Thoracic aorta (tissue), 2 donors: ENCODE results near the gene CHST11. TPM values are rescaled to one million over a fixed set of nuclear protein-coding genes. Genes with fewer than 3 reads are reported as not detected.

ENCODE experiments used
- ATAC-seq: fragments of 150-250 bp; one replicate; pipeline ENCODE4 v1.8.0; 2017; ENCODE audit warnings: low read depth; ENCODE audit not compliant: insufficient number of reproducible peaks, low FRiP score
- DNase-seq: peaks from one replicate; pipeline ENCODE4 v3.0.0-alpha.2; 2020; ENCODE audit warnings: low spot score
- H3K27ac ChIP-seq, 2 donors: fragments of 200-600 bp; sonication (generic); 1 replicate in 1 of 2; 2 replicates in 1 of 2; pipeline ENCODE4 v1.5.1; 2016; ENCODE audit warnings: mild to moderate bottlenecking in 2 of 2, moderate library complexity in 2 of 2
- H3K27me3 ChIP-seq: fragments of 200-600 bp; sonication (generic); replicated peaks from 2 replicates; pipeline ENCODE4 v1.6.0; 2016; ENCODE audit warnings: mild to moderate bottlenecking; ENCODE audit not compliant: insufficient read depth
- H3K36me3 ChIP-seq: fragments of 200-600 bp; sonication (generic); one replicate; pipeline ENCODE4 v1.5.1; 2016
- H3K4me1 ChIP-seq, 2 donors: fragments of 200-600 bp; sonication (generic); 1 replicate in 1 of 2; 2 replicates in 1 of 2; pipeline versions ENCODE4 v1.5.1 to v1.6.0; 2016; ENCODE audit warnings: low read depth in 2 of 2, mild to moderate bottlenecking in 1 of 2; ENCODE audit not compliant: control insufficient read depth in 1 of 2
- H3K4me3 ChIP-seq: fragments of 200-600 bp; sonication (generic); 2 replicates; pipeline ENCODE4 v1.5.1; 2016; ENCODE audit warnings: mild to moderate bottlenecking
- H3K9me3 ChIP-seq: fragments of 200-600 bp; sonication (generic); 2 replicates; pipeline ENCODE4 v1.5.1; 2016
- CTCF ChIP-seq: fragments of 200-600 bp; sonication (generic); IDR thresholded peaks from one replicate; pipeline ENCODE4 v1.5.1; 2019; ENCODE audit warnings: antibody characterized with exemption
- total RNA-seq, 2 donors: library from RNA; depleted of rRNA; stranded (reverse); fragments of >200 nt; gene quantifications; one replicate each; pipeline versions ENCODE4 v1.1.0 to v1.2.3, GENCODE V29; 2016

The CHST11 gene
- total RNA-seq, 2 donors from 2014 or later, result 41.9 to 79.3 TPM

DNA sequence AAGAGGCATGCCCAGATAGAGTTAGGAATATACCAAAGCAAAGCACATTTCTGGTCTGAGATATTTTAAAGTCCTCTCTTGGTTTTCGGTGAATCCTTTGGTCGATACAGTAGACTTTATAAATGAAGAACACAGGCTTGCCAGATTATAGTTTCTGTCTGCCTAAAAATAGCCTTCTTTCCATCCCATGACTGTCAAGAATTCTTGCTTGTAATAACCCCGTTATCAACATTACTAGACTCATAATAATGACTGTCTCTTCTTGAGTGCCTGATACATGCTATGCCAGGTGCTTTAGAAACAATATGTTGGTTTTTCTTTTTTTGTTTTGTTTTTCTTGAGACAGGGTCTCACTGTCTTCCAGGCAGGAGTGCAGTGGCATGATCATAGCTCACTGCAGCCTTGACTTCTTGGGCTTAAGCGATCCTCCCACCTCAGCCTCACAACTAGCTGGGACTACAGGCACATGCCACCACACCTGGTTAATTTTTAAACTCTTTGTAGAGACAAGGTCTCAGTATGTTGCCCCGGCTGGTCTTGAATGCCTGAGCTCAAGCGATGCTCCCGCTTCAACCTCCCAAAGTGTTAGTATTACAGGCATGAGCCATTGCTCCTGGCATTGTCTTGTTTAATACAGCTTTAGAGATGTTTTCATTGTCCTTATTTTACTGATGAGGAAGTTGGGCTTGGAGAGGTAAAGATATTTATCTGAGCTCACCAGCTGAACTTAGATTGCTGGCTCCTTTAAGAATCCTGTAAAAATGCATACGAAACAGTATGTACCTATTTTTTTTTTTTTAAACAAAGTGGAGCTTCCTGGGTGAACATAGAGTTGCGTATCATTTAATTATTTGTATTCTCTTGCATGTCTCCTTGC, 30.4 kb downstream of the CHST11 start:
- DNase-seq (no peak), ATAC-seq (no peak)
- Histone ChIP-seq H3K4me1 (peaks cover 19 to 21% of the 10 kb centered on the region in 2 donors), H3K36me3 (no peaks in the 10 kb centered on the region), H3K4me3 (peak overlapping the region; percentile 33), H3K9me3 (no peaks in the 10 kb centered on the region), H3K27me3 (no peaks in the 10 kb centered on the region), H3K27ac (peak overlapping the region; percentile 22 to 26)
- TF ChIP-seq CTCF, result no peak

DNA sequence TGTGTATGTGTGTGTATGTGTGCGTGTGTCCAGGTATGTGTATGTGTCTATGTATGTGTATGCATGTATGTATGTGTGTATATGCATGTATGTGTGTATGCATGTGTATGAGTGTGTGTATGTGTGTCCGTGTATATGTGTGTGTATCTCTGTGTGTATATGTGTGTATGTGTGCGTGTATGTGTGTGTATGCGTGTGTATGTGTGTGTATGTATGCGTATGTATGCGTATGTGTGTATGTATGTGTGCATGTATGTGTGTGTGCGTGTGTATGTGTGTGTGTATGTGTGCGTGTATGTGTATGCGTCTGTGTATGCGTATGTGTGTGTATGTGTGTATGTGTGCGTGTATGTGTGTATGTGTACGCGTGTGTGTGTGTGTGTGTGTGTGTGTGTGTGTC, 31.6 kb downstream of the CHST11 start:
- Histone ChIP-seq H3K9me3 (no peaks in the 10 kb centered on the region), H3K36me3 (no peaks in the 10 kb centered on the region), H3K27me3 (no peaks in the 10 kb centered on the region), H3K4me3 (no peak overlapping the region), H3K27ac (no peak overlapping the region), H3K4me1 (peaks cover 19 to 26% of the 10 kb centered on the region in 2 donors)
- TF ChIP-seq CTCF, result no peak
- ATAC-seq (no peak), DNase-seq (no peak)

DNA sequence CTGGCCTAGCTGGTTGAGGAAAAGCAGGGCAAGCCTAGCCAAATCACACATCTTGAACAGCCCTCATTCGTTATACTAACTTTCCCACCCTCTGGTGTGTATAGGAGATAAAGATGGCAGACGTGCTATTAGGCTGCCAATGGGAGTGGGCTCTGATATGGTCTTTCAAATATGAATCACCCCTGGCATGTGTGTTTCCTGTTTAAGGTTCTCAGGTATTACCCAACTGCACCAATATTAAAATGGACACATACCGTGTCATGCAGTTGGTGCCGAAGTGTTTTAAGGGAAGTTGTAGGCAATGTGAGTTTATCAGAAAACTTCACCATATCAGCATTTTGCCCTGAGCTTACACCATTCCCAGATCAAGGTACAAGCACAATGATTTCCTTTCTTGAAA, 33.4 kb downstream of the CHST11 start:
- DNase-seq (no peak), ATAC-seq (no peak)
- Histone ChIP-seq H3K4me1 (peaks cover 28 to 44% of the 10 kb centered on the region in 2 donors), H3K27me3 (no peaks in the 10 kb centered on the region), H3K4me3 (no peak overlapping the region), H3K36me3 (no peaks in the 10 kb centered on the region), H3K27ac (no peak overlapping the region), H3K9me3 (no peaks in the 10 kb centered on the region)
- no peak for TF ChIP-seq CTCF

- DNase-seq (no peak), ATAC-seq (no peak)
- H3K27me3 ChIP-seq, result no peaks in the 10 kb centered on the region
- H3K9me3 ChIP-seq, result no peaks in the 10 kb centered on the region
- H3K36me3 ChIP-seq, result no peaks in the 10 kb centered on the region
- H3K4me1 ChIP-seq, result peaks cover 33 to 47% of the 10 kb centered on the region in 2 donors
- no peak overlapping the region for H3K27ac ChIP-seq
- H3K4me3 ChIP-seq, result no peak overlapping the region
- TF ChIP-seq CTCF, result no peak
Measured at GRCh38 chr12:104490850-104491249, 34.1 kb downstream of the CHST11 start.

GRCh38 chr12:104493496-104493895, 36.7 kb downstream of the CHST11 start:
- no peaks in the 10 kb centered on the region for H3K9me3 ChIP-seq
- H3K27ac ChIP-seq, result peak overlapping the region in 1 of 2 donors; percentile 61
- H3K4me1 ChIP-seq, result peaks cover 23 to 45% of the 10 kb centered on the region in 2 donors
- ATAC-seq (no peak), DNase-seq (no peak)
- H3K36me3 ChIP-seq, result no peaks in the 10 kb centered on the region
- H3K4me3 ChIP-seq, result no peak overlapping the region
- TF ChIP-seq CTCF, result no peak
- H3K27me3 ChIP-seq, result no peaks in the 10 kb centered on the region
